ENCODE results near the gene GPR137. TPM values are rescaled to one million over a fixed set of nuclear protein-coding genes. Genes with fewer than 3 reads are reported as not detected.

The GPR137 gene
- total RNA-seq, 1 experiment from 2014 or later = 51.8 TPM

GRCh38 chr11:64246871-64247728 lies 38.5 kb upstream of the GPR137 start, which contains the start of gene PPP1R14B (continued):
- TF ChIP-seq TEAD1 (CRISPR knock-in tag; IDR thresholded peaks at IDR 0.05) (no peak), ZNF263 (CRISPR knock-in tag; IDR thresholded peaks at IDR 0.05; ENCODE audit: low read depth) (no peak), ESRRA (CRISPR knock-in tag; IDR thresholded peaks at IDR 0.05; ENCODE audit: borderline replicate concordance) (no peak), TP53 (CRISPR knock-in tag; IDR thresholded peaks at IDR 0.05) (0 out of 2 replicates have a peak, but pooled peaks have one; percentile 42), ZNF121 (CRISPR knock-in tag; IDR thresholded peaks at IDR 0.05) (no peak), ZNF219 (CRISPR knock-in tag; IDR thresholded peaks at IDR 0.05; ENCODE audit: borderline replicate concordance) (no peak), JUN (CRISPR knock-in tag; IDR thresholded peaks at IDR 0.05) (no peak), IRF1 (CRISPR knock-in tag; IDR thresholded peaks at IDR 0.05) (peak; percentile 35; the same call in 1 of the 2 replicates), HMGA2 (CRISPR knock-in tag; IDR thresholded peaks at IDR 0.05) (no peak), PREB (CRISPR knock-in tag; IDR thresholded peaks at IDR 0.05; ENCODE audit: borderline replicate concordance) (no peak), NFATC4 (CRISPR knock-in tag; IDR thresholded peaks at IDR 0.05) (no peak), JAZF1 (CRISPR knock-in tag; IDR thresholded peaks at IDR 0.05) (no peak), KAT7 (CRISPR knock-in tag; IDR thresholded peaks at IDR 0.05; ENCODE audit: borderline replicate concordance) (no peak), TEAD4 (CRISPR knock-in tag; IDR thresholded peaks at IDR 0.05) (no peak), E2F5 (CRISPR knock-in tag; IDR thresholded peaks at IDR 0.05) (no peak), AR (CRISPR knock-in tag; IDR thresholded peaks at IDR 0.05) (0 out of 2 replicates have a peak, but pooled peaks have one; percentile 63), MAX (CRISPR knock-in tag; IDR thresholded peaks at IDR 0.05) (peak; percentile 77), NFYB (CRISPR knock-in tag; conservative IDR thresholded peaks at IDR 0.05; ENCODE audit: low read depth) (0 out of 2 replicates have a peak, but pooled peaks have one; percentile 16), CREM (CRISPR knock-in tag; IDR thresholded peaks at IDR 0.05) (0 out of 2 replicates have a peak, but pooled peaks have one; percentile 20), ZNF532 (CRISPR knock-in tag; IDR thresholded peaks at IDR 0.05; ENCODE audit: borderline replicate concordance) (no peak), MXD4 (CRISPR knock-in tag; IDR thresholded peaks at IDR 0.05; ENCODE audit: borderline replicate concordance) (no peak), ARID4B (CRISPR knock-in tag; IDR thresholded peaks at IDR 0.05; ENCODE audit: borderline replicate concordance) (peak; percentile 77; the same call in 1 of the 2 replicates), FOXP1 (CRISPR knock-in tag; IDR thresholded peaks at IDR 0.05; ENCODE audit: borderline replicate concordance) (peak; percentile 18; the same call in 1 of the 2 replicates), SP1 (CRISPR knock-in tag; conservative IDR thresholded peaks at IDR 0.05) (peak; percentile 75)
